Measurements from ENCODE around the gene RNF14. TPM values are rescaled to one million over a fixed set of nuclear protein-coding genes. Genes with fewer than 3 reads are reported as not detected.

RNF14 gene
- polyA plus RNA-seq, 1 of the 3 experiments (the other 2 are of a cell fraction), result 24.5 TPM

DNA sequence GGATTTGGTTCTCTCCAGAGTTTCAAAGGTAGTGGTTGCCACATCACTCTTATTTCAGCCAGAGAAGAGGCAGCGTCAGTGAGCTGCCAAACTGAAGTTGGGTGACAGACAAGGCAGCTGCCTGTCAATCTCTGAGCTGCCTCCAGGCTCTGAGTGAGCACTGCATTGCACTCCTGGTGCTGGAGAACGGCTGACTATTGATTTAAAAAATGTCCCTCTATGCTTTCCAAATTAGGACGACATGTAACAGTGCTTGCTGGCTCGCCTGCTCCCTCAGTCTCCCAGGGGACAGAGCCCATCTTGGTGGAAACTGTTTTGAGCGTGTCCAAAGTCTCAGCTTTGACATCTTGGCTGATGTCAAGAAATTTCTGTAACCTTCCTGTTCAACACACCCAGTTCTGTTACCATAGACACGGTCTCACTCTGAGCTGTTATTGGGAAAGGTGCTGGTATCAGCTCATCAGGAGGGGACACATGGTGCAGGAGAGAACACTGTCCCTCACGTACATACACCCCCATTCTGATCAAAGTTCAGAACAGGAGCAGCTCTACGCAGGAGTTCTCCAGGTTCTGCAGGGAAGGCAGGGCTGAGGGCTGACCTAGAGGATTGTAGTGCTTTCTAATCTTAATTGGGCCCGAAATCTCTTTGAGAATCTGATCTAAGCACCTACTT lies 26.6 kb upstream of the RNF14 start:
- H4K20me1 ChIP-seq (ENCODE audit: insufficient read depth), result no peaks in the 10 kb centered on the region
- ChIA-PET CTCF (interaction anchor here (0.5 to 20.3 kb wide), 9 partner anchors 9 to 351 kb away, joined by 3 to 256 read pairs (median 5); partner anchors contain the start of genes PCDH12 and RNF14), POLR2A (interaction anchor here (1.1 to 1.5 kb wide), 3 partner anchors 13 to 250 kb away, joined by 3 to 4 read pairs (median 3); no protein-coding TSS in a partner anchor)
- H3K4me3 ChIP-seq (ENCODE audit: low read depth in 2 of 2, low read length in 1 of 2), result no peak overlapping the region
- H3K27ac ChIP-seq (ENCODE audit: low read depth in 2 of 2, low read length in 1 of 2), result no peak overlapping the region
- TF ChIP-seq TCF12 (IDR thresholded peaks at IDR 0.05) (no peak), EP300 (IDR thresholded peaks at IDR 0.05; ENCODE audit: borderline replicate concordance in 1 of 2, low read depth in 1 of 2, low read length in 1 of 2) (no peak), NFIC (IDR thresholded peaks at IDR 0.05; ENCODE audit: borderline replicate concordance) (no peak), PBX3 (IDR thresholded peaks at IDR 0.05) (no peak), JUND (IDR thresholded peaks at IDR 0.05) (no peak), POLR2AphosphoS5 (IDR thresholded peaks at IDR 0.05; ENCODE audit: low read depth, low read length) (no peak)
- TF ChIP-seq, protein P1, sequence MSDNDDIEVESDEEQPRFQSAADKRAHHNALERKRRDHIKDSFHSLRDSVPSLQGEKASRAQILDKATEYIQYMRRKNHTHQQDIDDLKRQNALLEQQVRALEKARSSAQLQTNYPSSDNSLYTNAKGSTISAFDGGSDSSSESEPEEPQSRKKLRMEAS (IDR thresholded peaks at IDR 0.05; ENCODE audit: low read depth), result no peak
- TF ChIP-seq, protein P2, sequence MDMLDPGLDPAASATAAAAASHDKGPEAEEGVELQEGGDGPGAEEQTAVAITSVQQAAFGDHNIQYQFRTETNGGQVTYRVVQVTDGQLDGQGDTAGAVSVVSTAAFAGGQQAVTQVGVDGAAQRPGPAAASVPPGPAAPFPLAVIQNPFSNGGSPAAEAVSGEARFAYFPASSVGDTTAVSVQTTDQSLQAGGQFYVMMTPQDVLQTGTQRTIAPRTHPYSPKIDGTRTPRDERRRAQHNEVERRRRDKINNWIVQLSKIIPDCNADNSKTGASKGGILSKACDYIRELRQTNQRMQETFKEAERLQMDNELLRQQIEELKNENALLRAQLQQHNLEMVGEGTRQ (IDR thresholded peaks at IDR 0.05; ENCODE audit: borderline replicate concordance, low read depth, low read length), result no peak
- H3K79me2 ChIP-seq (ENCODE audit: insufficient read depth), result no peaks in the 10 kb centered on the region
- DNase-seq, result no peak
- no peak overlapping the region for H3K4me2 ChIP-seq
- no peak overlapping the region for H2AFZ ChIP-seq (ENCODE audit: low read depth)
- peaks cover 0 to 21% of the 10 kb centered on the region in 2 experiments for H3K36me3 ChIP-seq (replicated peaks in 1 of 2; ENCODE audit: control insufficient read depth in 1 of 2, insufficient read depth in 2 of 2, low read length in 1 of 2)
- no peaks in the 10 kb centered on the region for H3K27me3 ChIP-seq (ENCODE audit: insufficient read depth)
- no peaks in the 10 kb centered on the region for H3F3A ChIP-seq (replicated peaks; ENCODE audit: insufficient read depth)
- no peaks in the 10 kb centered on the region for H3K9me2 ChIP-seq
- WGBS (ENCODE audit: low lambda C conversion rate), result 97% methylated on average over 7 of the region's 9 CpGs
- no peak overlapping the region for H3K9ac ChIP-seq
- peaks cover 0 to 15% of the 10 kb centered on the region in 2 experiments; a peak in 1 of 4 replicates for H3K4me1 ChIP-seq (ENCODE audit: control insufficient read depth in 1 of 2, insufficient read depth in 2 of 2, low read depth in 1 of 2, low read length in 1 of 2)
- no peaks in the 10 kb centered on the region for H3K9me3 ChIP-seq

GRCh38 chr5:141944076-141944475 lies 24.8 kb upstream of the RNF14 start:
- Histone ChIP-seq H3K4me2 (no peak overlapping the region), H3K27ac (ENCODE audit: low read depth in 2 of 2, low read length in 1 of 2) (no peak overlapping the region), H3K4me1 (ENCODE audit: control insufficient read depth in 1 of 2, insufficient read depth in 2 of 2, low read depth in 1 of 2, low read length in 1 of 2) (peaks cover 0 to 15% of the 10 kb centered on the region in 2 experiments; a peak in 1 of 4 replicates), H3K9me2 (no peaks in the 10 kb centered on the region), H3K79me2 (ENCODE audit: insufficient read depth) (no peaks in the 10 kb centered on the region), H3K27me3 (ENCODE audit: insufficient read depth) (no peaks in the 10 kb centered on the region), H3K36me3 (replicated peaks in 1 of 2; ENCODE audit: control insufficient read depth in 1 of 2, insufficient read depth in 2 of 2, low read length in 1 of 2) (peaks cover 0 to 11% of the 10 kb centered on the region in 2 experiments), H2AFZ (ENCODE audit: low read depth) (no peak overlapping the region), H3K9me3 (no peaks in the 10 kb centered on the region), H3K4me3 (ENCODE audit: low read depth in 2 of 2, low read length in 1 of 2) (no peak overlapping the region), H3K9ac (no peak overlapping the region), H3F3A (replicated peaks; ENCODE audit: insufficient read depth) (no peaks in the 10 kb centered on the region), H4K20me1 (ENCODE audit: insufficient read depth) (no peaks in the 10 kb centered on the region)
- ChIA-PET CTCF (interaction anchor here (0.6 to 20.3 kb wide), 11 partner anchors 15 to 377 kb away, joined by 3 to 256 read pairs (median 4); partner anchors contain the start of genes DELE1, PCDH12 and RNF14), POLR2A (interaction anchor here (1.5 kb wide), 1 partner anchor 20 kb away, joined by 6 read pairs; the partner anchor contains the start of gene DELE1)
- DNase-seq, result no peak
- 95% methylated on average over 9 of the region's 9 CpGs for WGBS (ENCODE audit: low lambda C conversion rate)
- TF ChIP-seq TCF12 (IDR thresholded peaks at IDR 0.05) (no peak), GABPA (IDR thresholded peaks at IDR 0.05; ENCODE audit: low read depth) (no peak), NRF1 (IDR thresholded peaks at IDR 0.05; ENCODE audit: low read depth, low read length) (no peak), FOXM1 (IDR thresholded peaks at IDR 0.05; ENCODE audit: low read depth) (no peak), MXI1 (IDR thresholded peaks at IDR 0.05; ENCODE audit: low read depth, low read length) (no peak), RCOR1 (IDR thresholded peaks at IDR 0.05; ENCODE audit: low read length) (no peak), RAD21 (IDR thresholded peaks at IDR 0.05; ENCODE audit: low read length) (no peak), FOXJ3 (CRISPR knock-in tag; IDR thresholded peaks at IDR 0.05) (no peak), ELF1 (IDR thresholded peaks at IDR 0.05) (no peak), ZBTB33 (IDR thresholded peaks at IDR 0.05; ENCODE audit: borderline replicate concordance, low read depth) (no peak), YY1 (IDR thresholded peaks at IDR 0.05; ENCODE audit: low read depth) (no peak), CTCF (IDR thresholded peaks at IDR 0.05) (no peak), USF1 (IDR thresholded peaks at IDR 0.05; ENCODE audit: borderline replicate concordance, low read depth) (no peak)
- TF ChIP-seq, protein P2 (IDR thresholded peaks at IDR 0.05; ENCODE audit: borderline replicate concordance, low read depth, low read length), result no peak

Data from SK-N-SH (cell line).